PC-9 (cell line): ENCODE data around the gene INSR.

Experiments used
- EZH2 ChIP-seq: fragments of 200-600 bp; sonication (generic); IDR thresholded peaks from 2 replicates; pipeline ENCODE4 v1.8.0; 2017; ENCODE audit warnings: antibody characterized with exemption, low read depth
- TF ChIP-seq, protein P1 (sequence below): fragments of 200-600 bp; sonication (generic); conservative IDR thresholded peaks from 2 replicates; pipeline ENCODE4 v1.6.1; 2017; ENCODE audit warnings: mixed run types, antibody characterized with exemption, mild to moderate bottlenecking, moderate library complexity

GRCh38 chr19:7076151-7076550, 218.1 kb downstream of the INSR start:
- TF ChIP-seq, protein P1, sequence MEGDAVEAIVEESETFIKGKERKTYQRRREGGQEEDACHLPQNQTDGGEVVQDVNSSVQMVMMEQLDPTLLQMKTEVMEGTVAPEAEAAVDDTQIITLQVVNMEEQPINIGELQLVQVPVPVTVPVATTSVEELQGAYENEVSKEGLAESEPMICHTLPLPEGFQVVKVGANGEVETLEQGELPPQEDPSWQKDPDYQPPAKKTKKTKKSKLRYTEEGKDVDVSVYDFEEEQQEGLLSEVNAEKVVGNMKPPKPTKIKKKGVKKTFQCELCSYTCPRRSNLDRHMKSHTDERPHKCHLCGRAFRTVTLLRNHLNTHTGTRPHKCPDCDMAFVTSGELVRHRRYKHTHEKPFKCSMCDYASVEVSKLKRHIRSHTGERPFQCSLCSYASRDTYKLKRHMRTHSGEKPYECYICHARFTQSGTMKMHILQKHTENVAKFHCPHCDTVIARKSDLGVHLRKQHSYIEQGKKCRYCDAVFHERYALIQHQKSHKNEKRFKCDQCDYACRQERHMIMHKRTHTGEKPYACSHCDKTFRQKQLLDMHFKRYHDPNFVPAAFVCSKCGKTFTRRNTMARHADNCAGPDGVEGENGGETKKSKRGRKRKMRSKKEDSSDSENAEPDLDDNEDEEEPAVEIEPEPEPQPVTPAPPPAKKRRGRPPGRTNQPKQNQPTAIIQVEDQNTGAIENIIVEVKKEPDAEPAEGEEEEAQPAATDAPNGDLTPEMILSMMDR = no peak
- no peak for TF ChIP-seq EZH2
